HepG2 (cell line): ENCODE results near the gene CRLF3. TPM values are rescaled to one million over a fixed set of nuclear protein-coding genes. Genes with fewer than 3 reads are reported as not detected.

Experiments
- ATF5 ChIP-seq: sonication (generic); formaldehyde crosslinking; IDR thresholded peaks from 2 replicates; pipeline ENCODE4 v1.4.0; 2020; ENCODE audit warnings: mild to moderate bottlenecking, low read depth, missing genetic modification reagents
- BCL3 ChIP-seq: sonication (generic); formaldehyde crosslinking; IDR thresholded peaks from 2 replicates; pipeline ENCODE4 v1.5.1; 2020; ENCODE audit warnings: mild to moderate bottlenecking, missing genetic modification reagents, moderate library complexity
- BCL6 ChIP-seq: IDR thresholded peaks from 2 replicates; pipeline ENCODE4 v1.6.1; 2016; ENCODE audit warnings: missing genetic modification reagents, missing compliant biosample characterization
- CEBPB ChIP-seq: IDR thresholded peaks from 2 replicates; pipeline ENCODE4 v1.6.1; 2011; ENCODE audit warnings: low read depth, low read length, improper control_type of control experiment, borderline replicate concordance
- GRHL1 ChIP-seq: sonication (generic); formaldehyde crosslinking; conservative IDR thresholded peaks from 2 replicates; pipeline ENCODE4 v1.8.0; 2022; ENCODE audit warnings: missing genetic modification reagents
- HCFC1 ChIP-seq: fragments of 150-350 bp; IDR thresholded peaks from 2 replicates; pipeline ENCODE4 v1.6.1; 2014; ENCODE audit warnings: low read depth, low read length
- HMG20A ChIP-seq: IDR thresholded peaks from 2 replicates; pipeline ENCODE4 v1.6.1; 2016; ENCODE audit warnings: borderline replicate concordance
- MBD4 ChIP-seq: IDR thresholded peaks from 2 replicates; pipeline ENCODE4 v1.6.1; 2012; ENCODE audit warnings: low read length, inconsistent platforms, borderline replicate concordance
- NCOA2 ChIP-seq: sonication (generic); formaldehyde crosslinking; IDR thresholded peaks from 2 replicates; pipeline ENCODE4 v1.8.0; 2022; ENCODE audit warnings: inconsistent platforms
- PBX3 ChIP-seq: sonication (generic); formaldehyde crosslinking; IDR thresholded peaks from 2 replicates; pipeline ENCODE4 v1.8.1; 2023; ENCODE audit warnings: missing genetic modification reagents, inconsistent platforms, borderline replicate concordance
- SP2 ChIP-seq: sonication (generic); formaldehyde crosslinking; IDR thresholded peaks from 2 replicates; pipeline ENCODE4 v1.5.1; 2020; ENCODE audit warnings: mild to moderate bottlenecking, missing genetic modification reagents
- ZNF256 ChIP-seq: sonication (generic); formaldehyde crosslinking; conservative IDR thresholded peaks from 2 replicates; pipeline ENCODE4 v1.4.0; 2020; ENCODE audit warnings: missing genetic modification reagents
- ZNF383 ChIP-seq: sonication (generic); formaldehyde crosslinking; IDR thresholded peaks from 2 replicates; pipeline ENCODE4 v1.4.0; 2020; ENCODE audit warnings: missing genetic modification reagents, mild to moderate bottlenecking, borderline replicate concordance
- ZNF503 ChIP-seq: sonication (generic); formaldehyde crosslinking; IDR thresholded peaks from 2 replicates; pipeline ENCODE4 v1.4.0; 2020; ENCODE audit warnings: missing genetic modification reagents
- ZNF547 ChIP-seq: sonication (generic); formaldehyde crosslinking; IDR thresholded peaks from 2 replicates; pipeline ENCODE4 v1.5.1; 2020; ENCODE audit warnings: mild to moderate bottlenecking, missing genetic modification reagents
- ZNF678 ChIP-seq: sonication (generic); formaldehyde crosslinking; IDR thresholded peaks from 2 replicates; pipeline ENCODE4 v1.4.0; 2020; ENCODE audit warnings: mild to moderate bottlenecking, missing genetic modification reagents
- ZSCAN31 ChIP-seq: sonication (generic); formaldehyde crosslinking; IDR thresholded peaks from 2 replicates; pipeline ENCODE4 v1.5.0; 2020; ENCODE audit warnings: low read depth, mild to moderate bottlenecking, missing genetic modification reagents
- polyA plus RNA-seq, 8 experiments: library from polyadenylated mRNA; depleted of rRNA in 3 of 8; stranded (reverse) in 7 of 8; unstranded in 1 of 8; fragments of >200 nt; fragmentation: Illumina TruSeq in 4 of 8; extraction: Trizol in 4 of 8; gene quantifications; 2 replicates each; pipeline versions ENCODE4 v1.2.1 to v1.2.3, GENCODE V29; 2011 to 2016; ENCODE audit warnings: low read depth in 4 of 8, missing spikeins in 1 of 8, mixed read lengths in 1 of 8; ENCODE audit not compliant: insufficient read depth in 1 of 8
- total RNA-seq, 5 experiments: library from RNA; depleted of rRNA; stranded (reverse); fragments of >200 nt; fragmentation: Illumina TruSeq; extraction: Trizol; gene quantifications; 2 replicates each; pipeline ENCODE4 v1.2.3, GENCODE V29; 2016; ENCODE audit warnings: low read depth in 1 of 5
- TF ChIP-seq, protein P1 (sequence below): sonication (generic); formaldehyde crosslinking; IDR thresholded peaks from 2 replicates; pipeline ENCODE4 v1.8.0; 2022; ENCODE audit warnings: missing genetic modification reagents, mild to moderate bottlenecking, borderline replicate concordance
- TF ChIP-seq, protein P2 (sequence below): sonication (generic); formaldehyde crosslinking; IDR thresholded peaks from 2 replicates; pipeline ENCODE4 v1.5.0; 2020; ENCODE audit warnings: missing genetic modification reagents

CRLF3 gene
- total and polyA plus RNA-seq, 2 of the 13 experiments (the other 11 are each of a cell fraction or from before 2014, with no cell fraction given) = 6.4 to 9.1 TPM

- no peak for TF ChIP-seq GRHL1 (CRISPR knock-in tag)
- peak; percentile 59 for TF ChIP-seq HCFC1
- TF ChIP-seq MBD4 = no peak
- peak; percentile 71; the same call in 1 of the 2 replicates for TF ChIP-seq ZNF678 (CRISPR knock-in tag)
- TF ChIP-seq, protein P1, sequence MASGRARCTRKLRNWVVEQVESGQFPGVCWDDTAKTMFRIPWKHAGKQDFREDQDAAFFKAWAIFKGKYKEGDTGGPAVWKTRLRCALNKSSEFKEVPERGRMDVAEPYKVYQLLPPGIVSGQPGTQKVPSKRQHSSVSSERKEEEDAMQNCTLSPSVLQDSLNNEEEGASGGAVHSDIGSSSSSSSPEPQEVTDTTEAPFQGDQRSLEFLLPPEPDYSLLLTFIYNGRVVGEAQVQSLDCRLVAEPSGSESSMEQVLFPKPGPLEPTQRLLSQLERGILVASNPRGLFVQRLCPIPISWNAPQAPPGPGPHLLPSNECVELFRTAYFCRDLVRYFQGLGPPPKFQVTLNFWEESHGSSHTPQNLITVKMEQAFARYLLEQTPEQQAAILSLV (CRISPR knock-in tag) = peak; percentile 39; the same call in 1 of the 2 replicates
- TF ChIP-seq ZSCAN31 (CRISPR knock-in tag) = peak; percentile 92
- peak; percentile 61; the same call in 1 of the 2 replicates for TF ChIP-seq ZNF503 (CRISPR knock-in tag)
- TF ChIP-seq HMG20A = no peak
- TF ChIP-seq PBX3 = 0 out of 2 replicates have a peak, but pooled peaks have one; percentile 38
- peak; percentile 77; the same call in 1 of the 2 replicates for TF ChIP-seq ZNF547 (CRISPR knock-in tag)
- peak; percentile 70; the same call in 1 of the 2 replicates for TF ChIP-seq ZNF256
- TF ChIP-seq NCOA2 (CRISPR knock-in tag) = peak; percentile 42; the same call in 1 of the 2 replicates
- no peak for TF ChIP-seq ATF5 (CRISPR knock-in tag)
- TF ChIP-seq BCL6 (CRISPR knock-in tag) = peak; percentile 41
- TF ChIP-seq ZNF383 (CRISPR knock-in tag) = peak; percentile 33; the same call in 1 of the 2 replicates
- TF ChIP-seq BCL3 (CRISPR knock-in tag) = no peak
- TF ChIP-seq, protein P2, sequence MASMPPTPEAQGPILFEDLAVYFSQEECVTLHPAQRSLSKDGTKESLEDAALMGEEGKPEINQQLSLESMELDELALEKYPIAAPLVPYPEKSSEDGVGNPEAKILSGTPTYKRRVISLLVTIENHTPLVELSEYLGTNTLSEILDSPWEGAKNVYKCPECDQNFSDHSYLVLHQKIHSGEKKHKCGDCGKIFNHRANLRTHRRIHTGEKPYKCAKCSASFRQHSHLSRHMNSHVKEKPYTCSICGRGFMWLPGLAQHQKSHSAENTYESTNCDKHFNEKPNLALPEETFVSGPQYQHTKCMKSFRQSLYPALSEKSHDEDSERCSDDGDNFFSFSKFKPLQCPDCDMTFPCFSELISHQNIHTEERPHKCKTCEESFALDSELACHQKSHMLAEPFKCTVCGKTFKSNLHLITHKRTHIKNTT (CRISPR knock-in tag) = no peak
- peak; percentile 45; the same call in 1 of the 2 replicates for TF ChIP-seq SP2 (CRISPR knock-in tag)
- peak; percentile 2; the same call in 1 of the 2 replicates for TF ChIP-seq CEBPB
Measured at GRCh38 chr17:30831663-30832437, 7.4 kb upstream of the CRLF3 start, which contains the start of gene ATAD5 (continued).
